MM.1S (cell line): ENCODE results near the gene SMPD3.

ENCODE experiments used
- DNase-seq: peaks from one replicate; pipeline ENCODE4 v3.0.0-alpha.2; 2015
- H2AFZ ChIP-seq: fragments of 300-600 bp; sonication (generic); 2 replicates; pipeline ENCODE4 v1.6.0; 2016; ENCODE audit warnings: antibody characterized with exemption, low read length
- H3F3A ChIP-seq: fragments of 300-600 bp; sonication (generic); 2 replicates; pipeline ENCODE4 v1.6.1; 2016; ENCODE audit warnings: mild to moderate bottlenecking, antibody characterized with exemption, low read length, moderate library complexity, mixed read lengths; ENCODE audit not compliant: insufficient read depth
- H3K27ac ChIP-seq: fragments of 300-600 bp; sonication (generic); 2 replicates; pipeline ENCODE4 v1.5.1; 2016; ENCODE audit warnings: mild to moderate bottlenecking, low read length
- H3K27me3 ChIP-seq: fragments of 300-600 bp; sonication (generic); replicated peaks from 2 replicates; pipeline ENCODE4 v1.6.0; 2016; ENCODE audit warnings: low read length; ENCODE audit not compliant: insufficient read depth
- H3K36me3 ChIP-seq: fragments of 300-600 bp; sonication (generic); replicated peaks from 2 replicates; pipeline ENCODE4 v1.6.1; 2016; ENCODE audit warnings: mild to moderate bottlenecking, low read length, mixed read lengths; ENCODE audit not compliant: insufficient read depth
- H3K4me1 ChIP-seq: fragments of 300-600 bp; sonication (generic); 2 replicates; pipeline ENCODE4 v1.6.1; 2016; ENCODE audit warnings: low read length, mixed read lengths
- H3K4me2 ChIP-seq: fragments of 300-600 bp; sonication (generic); 2 replicates; pipeline ENCODE4 v1.6.0; 2016; ENCODE audit warnings: low read depth, low read length
- H3K4me3 ChIP-seq: fragments of 300-600 bp; sonication (generic); 2 replicates; pipeline ENCODE4 v1.5.1; 2016; ENCODE audit warnings: low read length, mixed read lengths
- H3K79me2 ChIP-seq: fragments of 300-600 bp; sonication (generic); 2 replicates; pipeline ENCODE4 v1.6.1; 2016; ENCODE audit warnings: mixed run types, low read length, mixed read lengths
- H3K9ac ChIP-seq: fragments of 300-600 bp; sonication (generic); 2 replicates; pipeline ENCODE4 v1.6.1; 2016; ENCODE audit warnings: low read length, mixed read lengths
- H3K9me2 ChIP-seq: fragments of 300-600 bp; sonication (generic); replicated peaks from 2 replicates; pipeline ENCODE4 v1.6.1; 2016; ENCODE audit warnings: mild to moderate bottlenecking, low read length, mixed read lengths; ENCODE audit not compliant: insufficient read depth
- H3K9me3 ChIP-seq: fragments of 300-600 bp; sonication (generic); replicated peaks from 2 replicates; pipeline ENCODE4 v1.6.1; 2016; ENCODE audit warnings: mild to moderate bottlenecking, low read length, mixed read lengths; ENCODE audit not compliant: insufficient read depth
- H4K20me1 ChIP-seq: fragments of 300-600 bp; sonication (generic); 2 replicates; pipeline ENCODE4 v1.6.1; 2016; ENCODE audit warnings: mild to moderate bottlenecking, low read length, moderate library complexity, mixed read lengths; ENCODE audit not compliant: insufficient read depth
- EZH2 ChIP-seq: fragments of 300-600 bp; sonication (generic); optimal IDR thresholded peaks from 2 replicates; pipeline ENCODE3; 2017; ENCODE audit warnings: low read depth, mild to moderate bottlenecking, antibody characterized with exemption, low read length, mixed read lengths
- EZH2phosphoT487 ChIP-seq: fragments of 300-600 bp; sonication (generic); IDR thresholded peaks from 2 replicates; pipeline ENCODE4 v1.6.1; 2018; ENCODE audit warnings: antibody characterized with exemption, low read length
- TF ChIP-seq, protein P1 (sequence below): fragments of 300-600 bp; sonication (generic); IDR thresholded peaks from 2 replicates; pipeline ENCODE4 v1.5.1; 2016; ENCODE audit warnings: antibody characterized with exemption, low read length, mixed read lengths

Gene SMPD3

GRCh38 chr16:68354816-68355215 lies 93.5 kb downstream of the SMPD3 start:
- no peak overlapping the region for H3K4me2 ChIP-seq
- TF ChIP-seq, protein P1, sequence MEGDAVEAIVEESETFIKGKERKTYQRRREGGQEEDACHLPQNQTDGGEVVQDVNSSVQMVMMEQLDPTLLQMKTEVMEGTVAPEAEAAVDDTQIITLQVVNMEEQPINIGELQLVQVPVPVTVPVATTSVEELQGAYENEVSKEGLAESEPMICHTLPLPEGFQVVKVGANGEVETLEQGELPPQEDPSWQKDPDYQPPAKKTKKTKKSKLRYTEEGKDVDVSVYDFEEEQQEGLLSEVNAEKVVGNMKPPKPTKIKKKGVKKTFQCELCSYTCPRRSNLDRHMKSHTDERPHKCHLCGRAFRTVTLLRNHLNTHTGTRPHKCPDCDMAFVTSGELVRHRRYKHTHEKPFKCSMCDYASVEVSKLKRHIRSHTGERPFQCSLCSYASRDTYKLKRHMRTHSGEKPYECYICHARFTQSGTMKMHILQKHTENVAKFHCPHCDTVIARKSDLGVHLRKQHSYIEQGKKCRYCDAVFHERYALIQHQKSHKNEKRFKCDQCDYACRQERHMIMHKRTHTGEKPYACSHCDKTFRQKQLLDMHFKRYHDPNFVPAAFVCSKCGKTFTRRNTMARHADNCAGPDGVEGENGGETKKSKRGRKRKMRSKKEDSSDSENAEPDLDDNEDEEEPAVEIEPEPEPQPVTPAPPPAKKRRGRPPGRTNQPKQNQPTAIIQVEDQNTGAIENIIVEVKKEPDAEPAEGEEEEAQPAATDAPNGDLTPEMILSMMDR = no peak
- no peak for TF ChIP-seq EZH2
- H3K4me1 ChIP-seq = peaks cover 33% of the 10 kb centered on the region
- H4K20me1 ChIP-seq = no peaks in the 10 kb centered on the region
- peaks cover 8% of the 10 kb centered on the region; the same call in 1 of the 2 replicates for H3F3A ChIP-seq
- H3K27ac ChIP-seq = no peak overlapping the region
- H3K36me3 ChIP-seq = 0 out of 2 replicates have a peak, but pooled peaks cover 4% of the 10 kb centered on the region
- no peak overlapping the region for H2AFZ ChIP-seq
- H3K4me3 ChIP-seq = no peak overlapping the region
- H3K9me3 ChIP-seq = no peaks in the 10 kb centered on the region
- 0 out of 2 replicates have a peak, but pooled peaks cover 8% of the 10 kb centered on the region for H3K79me2 ChIP-seq
- no peak overlapping the region for H3K9ac ChIP-seq
- no peak for DNase-seq
- H3K27me3 ChIP-seq = no peaks in the 10 kb centered on the region
- H3K9me2 ChIP-seq = no peaks in the 10 kb centered on the region

- no peaks in the 10 kb centered on the region for H3K27me3 ChIP-seq
- H3K27ac ChIP-seq = no peak overlapping the region
- H4K20me1 ChIP-seq = no peaks in the 10 kb centered on the region
- no peak for DNase-seq
- H3K4me1 ChIP-seq = peaks cover 32% of the 10 kb centered on the region
- no peaks in the 10 kb centered on the region for H3K9me2 ChIP-seq
- TF ChIP-seq EZH2phosphoT487 = no peak
- no peak for TF ChIP-seq EZH2
- TF ChIP-seq, protein P1 = no peak
- H3K4me3 ChIP-seq = no peak overlapping the region
- 0 out of 2 replicates have a peak, but pooled peaks cover 8% of the 10 kb centered on the region for H3K79me2 ChIP-seq
- no peak overlapping the region for H2AFZ ChIP-seq
- no peak overlapping the region for H3K4me2 ChIP-seq
- no peaks in the 10 kb centered on the region for H3K9me3 ChIP-seq
- H3F3A ChIP-seq = peaks cover 8% of the 10 kb centered on the region; the same call in 1 of the 2 replicates
- 0 out of 2 replicates have a peak, but pooled peaks cover 4% of the 10 kb centered on the region for H3K36me3 ChIP-seq
- no peak overlapping the region for H3K9ac ChIP-seq
These were observed 94.9 kb downstream of the SMPD3 start for GRCh38 chr16:68353366-68353765.

GRCh38 chr16:68351991-68352431 lies 96.3 kb downstream of the SMPD3 start:
- no peak for DNase-seq
- Histone ChIP-seq H3K27me3 (no peaks in the 10 kb centered on the region), H3K79me2 (0 out of 2 replicates have a peak, but pooled peaks cover 3% of the 10 kb centered on the region), H3K36me3 (no peaks in the 10 kb centered on the region), H3K4me2 (no peak overlapping the region), H3K9me3 (no peaks in the 10 kb centered on the region), H3K27ac (no peak overlapping the region), H3K9me2 (no peaks in the 10 kb centered on the region), H3K4me3 (no peak overlapping the region), H4K20me1 (no peaks in the 10 kb centered on the region), H3F3A (peaks cover 8% of the 10 kb centered on the region; the same call in 1 of the 2 replicates), H2AFZ (no peak overlapping the region), H3K4me1 (peaks cover 18% of the 10 kb centered on the region), H3K9ac (no peak overlapping the region)
- TF ChIP-seq, protein P1 = no peak
- TF ChIP-seq EZH2phosphoT487 (no peak), EZH2 (no peak)
